GM12878 (cell line): ENCODE results near the gene PPP5C. TPM values are rescaled to one million over a fixed set of nuclear protein-coding genes. Genes with fewer than 3 reads are reported as not detected.

Experiments used
- ATAC-seq: fragments of 200-7000 bp; cut with Tn5 transposase; 3 replicates; pipeline ENCODE4 v1.9.1; 2020; ENCODE audit warnings: mild to moderate bottlenecking, moderate library complexity
- BruUV-seq: library from RNA; stranded (reverse); fragments of 400-500 nt; replicated peaks from 2 replicates; lab custom pipeline; 2021; lab: Mats Ljungman, UMichigan
- CTCF ChIA-PET: fragments of 300-600 bp; sonication (Branson Sonifier 250); formaldehyde crosslinking; extraction: SDS; loops from one replicate; lab custom pipeline; 2021; ENCODE audit warnings: inconsistent platforms; lab: Yijun Ruan, JAX
- POLR2A ChIA-PET: fragments of 350-600 bp; formaldehyde crosslinking; extraction: SDS; loops from one replicate; lab custom pipeline; 2021; ENCODE audit warnings: inconsistent platforms; lab: Charles Lee
- RAD21 ChIA-PET: fragments of 300-600 bp; sonication (Branson Sonifier 250); formaldehyde crosslinking; loops from one replicate; lab custom pipeline; 2023; ENCODE audit warnings: antibody characterized with exemption; ENCODE audit not compliant: unreplicated experiment; lab: Charles Lee
- SMC1A ChIA-PET: fragments of 300-600 bp; sonication (Branson Sonifier 250); formaldehyde crosslinking; loops from one replicate; lab custom pipeline; 2023; ENCODE audit not compliant: unreplicated experiment, uncharacterized antibody; lab: Charles Lee
- DNase-seq: peaks from one replicate; pipeline ENCODE4 v3.0.0-alpha.2; 2011; ENCODE audit warnings: low read depth, low spot score
- FAIRE-seq: peaks from 3 replicates; lab custom pipeline; 2011; peaks lifted over from hg19 to GRCh38; lab: Jason Lieb, UNC
- H2AFZ ChIP-seq: 2 replicates; pipeline ENCODE4 v1.6.0; 2011; ENCODE audit warnings: low read depth, low read length, control low read depth; ENCODE audit not compliant: control insufficient read depth
- H3K27ac ChIP-seq: 2 replicates; pipeline ENCODE4 v1.5.1; 2011; ENCODE audit warnings: control low read depth; ENCODE audit not compliant: control insufficient read depth, insufficient read depth
- H3K27me3 ChIP-seq, 2 experiments: replicated peaks in 1 of 2; 2 replicates each; pipeline versions ENCODE4 v1.6.0 to v1.6.1; 2011; ENCODE audit warnings: low read length in 1 of 2; ENCODE audit not compliant: control insufficient read depth in 2 of 2, insufficient read depth in 2 of 2
- H3K36me3 ChIP-seq, 2 experiments: 2 replicates each; pipeline ENCODE4 v1.5.1; 2011; ENCODE audit warnings: low read length in 1 of 2; ENCODE audit not compliant: control insufficient read depth in 2 of 2, insufficient read depth in 2 of 2
- H3K4me1 ChIP-seq: 2 replicates; pipeline ENCODE4 v1.6.1; 2011; ENCODE audit warnings: mild to moderate bottlenecking, low read length, moderate library complexity, mixed read lengths; ENCODE audit not compliant: control insufficient read depth, insufficient read depth
- H3K4me2 ChIP-seq: 2 replicates; pipeline ENCODE4 v1.6.0; 2011; ENCODE audit warnings: control low read depth; ENCODE audit not compliant: control insufficient read depth, insufficient read depth
- H3K4me3 ChIP-seq: fragments of 200-600 bp; sonication (generic); 2 replicates; pipeline ENCODE4 v1.5.1; 2016
- H3K79me2 ChIP-seq: 2 replicates; pipeline ENCODE4 v1.6.0; 2011; ENCODE audit warnings: low read length; ENCODE audit not compliant: control insufficient read depth, insufficient read depth
- H3K9ac ChIP-seq: 2 replicates; pipeline ENCODE4 v1.8.0; 2011; ENCODE audit warnings: low read length, control low read depth, mixed read lengths; ENCODE audit not compliant: control insufficient read depth, insufficient read depth
- H3K9me3 ChIP-seq: replicated peaks from 3 replicates; pipeline ENCODE4 v1.5.1; 2011; ENCODE audit warnings: mild to moderate bottlenecking, low read length; ENCODE audit not compliant: control insufficient read depth, insufficient read depth
- H4K20me1 ChIP-seq: 2 replicates; pipeline ENCODE4 v1.6.0; 2011; ENCODE audit not compliant: control insufficient read depth, insufficient read depth
- IRF4 ChIP-seq: IDR thresholded peaks from 2 replicates; pipeline ENCODE4 v1.6.1; 2011; ENCODE audit warnings: low read depth, low read length
- POLR2A ChIP-seq: IDR thresholded peaks from 2 replicates; pipeline ENCODE4 v1.6.1; 2011; ENCODE audit warnings: low read depth, mild to moderate bottlenecking, low read length
- WGBS: methylation state at CpG from one replicate; pipeline ENCODE4 v1.1.6; 2016; ENCODE audit warnings: low lambda C conversion rate; ENCODE audit not compliant: insufficient replicate concordance, insufficient coverage; ENCODE audit errors: missing lambda C conversion rate; 5-methylcytosine and 5-hydroxymethylcytosine counted together
- in situ Hi-C: fragments of 300-500 bp; cut with MboI; formaldehyde crosslinking; loops from 9 replicates; pipeline ENCODE4 v1.14.3; 2018; ENCODE audit warnings: mixed read lengths
- intact Hi-C: fragments of 100-400 bp; cut with micrococcal nuclease; formaldehyde crosslinking; loops from one replicate; pipeline ENCODE4 v1.14.2; 2022; ENCODE audit not compliant: unreplicated experiment
- polyA plus RNA-seq, 11 experiments: library from polyadenylated mRNA; depleted of rRNA in 4 of 11; unstranded in 6 of 11; stranded (reverse) in 5 of 11; fragments of >200 nt; fragmentation: Nextera tagmentation in 4 of 11; fragmentation: Illumina TruSeq in 1 of 11; extraction: Ambion mirVana in 4 of 11; extraction: Trizol in 1 of 11; gene quantifications; 1 replicate in 1 of 11; 2 replicates in 10 of 11; pipeline versions ENCODE4 v1.2.1 to v1.2.3, GENCODE V29; 2011 to 2016; ENCODE audit warnings: inconsistent platforms in 2 of 11, missing spikeins in 2 of 11, low read depth in 1 of 11
- total RNA-seq, 4 experiments: library from RNA; depleted of rRNA in 3 of 4; stranded (reverse); fragments of >200 nt in 3 of 4; fragmentation: Illumina TruSeq in 1 of 4; extraction: Trizol in 1 of 4; gene quantifications; 2 replicates each; pipeline versions ENCODE4 v1.2.1 to v1.2.3, GENCODE V29; 2013 to 2021

PPP5C gene
- total and polyA plus RNA-seq, 10 of the 15 experiments (the other 5 are each of a cell fraction or from before 2014, with no cell fraction given) = 1.1 to 154 (median 94.5) TPM

- WGBS = 100% methylated on average over 18 of the region's 23 CpGs
- TF ChIP-seq IRF4 = no peak
- TF ChIP-seq, all 136 proteins: peak for 0
- Histone ChIP-seq H3K79me2 (no peaks in the 10 kb centered on the region), H3K4me2 (no peak overlapping the region), H3K27ac (no peak overlapping the region), H3K9me3 (no peaks in the 10 kb centered on the region), H4K20me1 (no peaks in the 10 kb centered on the region), H3K27me3 (no peaks in the 10 kb centered on the region), H3K9ac (no peak overlapping the region), H3K4me3 (no peak overlapping the region), H3K4me1 (no peaks in the 10 kb centered on the region), H2AFZ (no peak overlapping the region), H3K36me3 (peaks cover 32 to 39% of the 10 kb centered on the region in 2 experiments)
- ChIA-PET RAD21 (no interaction called here), SMC1A (interaction anchor here (1.0 kb wide), 1 partner anchor 8 kb away, joined by 3 read pairs; no protein-coding TSS in a partner anchor), CTCF (no interaction called here), POLR2A (no interaction called here)
- DNase-seq (no peak), FAIRE-seq (no peak), ATAC-seq (no peak)
- no TSS peak for BruUV-seq
- intact Hi-C loops = no loop called here
- in situ Hi-C loops = no loop called here
Observed at GRCh38 chr19:46383171-46383815, 36.4 kb downstream of the PPP5C start.

GRCh38 chr19:46383846-46384245 lies 37.0 kb downstream of the PPP5C start:
- 92% methylated on average over 7 of the region's 7 CpGs for WGBS
- SMC1A ChIA-PET = no interaction called here
- ATAC-seq (no peak), DNase-seq (no peak), FAIRE-seq (no peak)
- no peaks in the 10 kb centered on the region for H3K4me1 ChIP-seq
- TF ChIP-seq POLR2A = no peak
- no peak overlapping the region for H2AFZ ChIP-seq
- H3K4me2 ChIP-seq = no peak overlapping the region
- RAD21 ChIA-PET = no interaction called here
- no peaks in the 10 kb centered on the region for H3K9me3 ChIP-seq
- BruUV-seq = no TSS peak
- H3K79me2 ChIP-seq = no peaks in the 10 kb centered on the region
- H3K27me3 ChIP-seq = no peaks in the 10 kb centered on the region
- H4K20me1 ChIP-seq = no peaks in the 10 kb centered on the region
- intact Hi-C loops = no loop called here
- in situ Hi-C loops = no loop called here
- no peak overlapping the region for H3K27ac ChIP-seq
- H3K4me3 ChIP-seq = no peak overlapping the region
- CTCF ChIA-PET = interaction anchor here (1.1 kb wide), 1 partner anchor 36 kb away, joined by 3 read pairs; no protein-coding TSS in a partner anchor
- POLR2A ChIA-PET = no interaction called here
- H3K9ac ChIP-seq = no peak overlapping the region
- H3K36me3 ChIP-seq = peaks cover 28 to 44% of the 10 kb centered on the region in 2 experiments
